Skin of body (tissue), 2 donors: ENCODE data around the gene RBM33. TPM values are rescaled to one million over a fixed set of nuclear protein-coding genes. Genes with fewer than 3 reads are reported as not detected.

ENCODE experiments used
- DNase-seq: peaks from one replicate; lab custom pipeline; 2025; lab: John Stamatoyannopoulos, UW
- total RNA-seq: library from RNA; depleted of rRNA; stranded (reverse); fragments of >200 nt; gene quantifications from one replicate; pipeline ENCODE4 v1.2.3, GENCODE V29; 2014

The RBM33 gene
- total RNA-seq, 1 donor from 2014 or later: 50.4 TPM

- no peak for DNase-seq
Measured at GRCh38 chr7:155793720-155794119, 149.3 kb downstream of the RBM33 start.

GRCh38 chr7:155794196-155794595 is 149.7 kb downstream of the RBM33 start:
- DNase-seq: no peak

- DNase-seq: no peak
Measured at GRCh38 chr7:155795401-155795800, 150.9 kb downstream of the RBM33 start.

- no peak for DNase-seq
Measured at GRCh38 chr7:155795951-155796350, 151.5 kb downstream of the RBM33 start.

DNA sequence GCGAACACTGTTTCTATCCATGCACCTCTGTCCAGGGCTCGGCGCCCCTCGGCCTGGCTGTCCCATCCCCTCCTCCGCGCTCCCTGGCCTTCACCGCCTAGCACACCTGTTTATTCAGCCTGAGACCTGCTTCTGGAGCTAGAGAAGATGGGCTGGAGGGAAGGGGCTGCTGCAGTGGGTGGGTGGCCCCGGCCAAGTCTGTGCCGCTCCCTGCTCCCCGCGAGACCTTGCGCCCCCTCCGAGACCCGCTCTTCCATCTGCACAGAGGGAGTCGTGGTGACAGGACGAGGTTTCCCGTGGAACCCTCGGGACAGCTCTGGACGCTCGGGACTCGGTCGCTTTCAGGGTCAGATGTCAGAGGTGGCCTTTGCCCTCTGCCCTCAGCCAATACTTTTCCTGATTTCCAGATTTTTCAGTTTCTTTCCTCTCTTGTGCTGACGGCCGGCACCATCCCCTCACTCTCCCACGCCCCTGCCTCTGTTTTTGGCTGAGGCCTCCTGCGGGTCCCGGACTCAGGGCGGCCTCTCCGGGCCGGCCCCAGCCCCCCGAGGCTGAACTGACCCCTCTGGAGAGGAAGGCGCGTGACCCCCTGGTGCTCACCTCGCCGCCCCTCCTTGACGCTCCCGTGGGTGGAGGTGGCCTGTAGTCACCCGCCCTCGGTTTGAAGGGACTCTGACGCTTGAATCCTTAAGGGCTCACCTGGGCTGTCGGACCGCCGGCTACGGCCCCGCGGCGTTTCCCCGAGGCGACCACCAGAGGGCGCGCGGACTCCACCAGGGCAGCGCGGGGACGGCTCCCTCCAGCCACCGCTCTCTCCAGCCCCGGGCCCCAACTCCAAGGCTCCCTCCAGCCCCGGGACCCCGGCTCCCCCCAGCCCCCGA is 152.2 kb downstream of the RBM33 start:
- DNase-seq: no peak

GRCh38 chr7:155797262-155798250 is 153.1 kb downstream of the RBM33 start:
- no peak for DNase-seq

GRCh38 chr7:155798673-155799439 is 154.4 kb downstream of the RBM33 start:
- no peak for DNase-seq

- no peak for DNase-seq
Measured at GRCh38 chr7:155799514-155799913, 155.1 kb downstream of the RBM33 start.

DNA sequence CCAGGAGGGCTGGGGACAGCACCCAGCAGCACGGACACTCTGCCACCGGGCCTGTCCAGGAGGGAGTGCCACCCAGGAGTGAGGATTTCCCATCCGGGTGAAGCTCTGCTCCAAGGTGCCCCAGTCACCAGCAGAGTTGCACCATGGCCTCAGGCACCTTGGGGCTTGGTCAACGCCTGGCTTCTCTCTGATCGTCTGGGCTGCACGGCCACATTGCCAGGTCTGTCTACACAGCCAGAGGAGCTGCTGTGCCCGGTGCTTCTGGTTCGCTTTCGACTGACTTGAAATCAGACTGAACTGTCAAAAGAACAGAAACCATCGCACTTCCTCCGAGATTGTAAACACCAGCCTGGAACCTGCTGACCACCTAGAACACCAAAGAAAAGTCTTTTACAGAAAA is 155.8 kb downstream of the RBM33 start:
- DNase-seq: no peak

GRCh38 chr7:155800741-155801267 is 156.3 kb downstream of the RBM33 start:
- DNase-seq: no peak

- DNase-seq: no peak
Measured at GRCh38 chr7:155802291-155802690, 157.8 kb downstream of the RBM33 start.

- no peak for DNase-seq
Measured at GRCh38 chr7:155802906-155803417, 158.5 kb downstream of the RBM33 start.

- DNase-seq: no peak
Measured at GRCh38 chr7:155803418-155804376, 159.2 kb downstream of the RBM33 start.

DNA sequence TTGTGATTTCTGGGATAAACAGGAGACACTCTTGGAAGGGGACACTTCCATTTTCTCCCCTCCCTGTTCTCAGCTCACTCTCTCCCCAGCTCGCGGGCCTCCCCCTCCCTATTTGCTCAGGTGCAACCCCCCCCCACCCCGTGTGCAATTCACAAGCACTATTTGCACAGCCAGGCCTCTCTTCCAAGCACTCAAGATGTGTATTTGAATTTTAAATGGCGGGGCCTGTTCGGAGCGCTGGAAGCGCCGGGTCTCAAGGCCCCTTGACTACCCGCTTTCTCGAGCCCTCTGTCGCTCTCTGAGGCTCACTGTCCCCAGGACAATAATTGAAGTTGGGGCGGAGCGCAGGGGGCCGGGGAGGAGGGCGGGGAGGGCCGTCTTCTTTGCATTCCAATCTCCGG is 160.0 kb downstream of the RBM33 start:
- no peak for DNase-seq

DNA sequence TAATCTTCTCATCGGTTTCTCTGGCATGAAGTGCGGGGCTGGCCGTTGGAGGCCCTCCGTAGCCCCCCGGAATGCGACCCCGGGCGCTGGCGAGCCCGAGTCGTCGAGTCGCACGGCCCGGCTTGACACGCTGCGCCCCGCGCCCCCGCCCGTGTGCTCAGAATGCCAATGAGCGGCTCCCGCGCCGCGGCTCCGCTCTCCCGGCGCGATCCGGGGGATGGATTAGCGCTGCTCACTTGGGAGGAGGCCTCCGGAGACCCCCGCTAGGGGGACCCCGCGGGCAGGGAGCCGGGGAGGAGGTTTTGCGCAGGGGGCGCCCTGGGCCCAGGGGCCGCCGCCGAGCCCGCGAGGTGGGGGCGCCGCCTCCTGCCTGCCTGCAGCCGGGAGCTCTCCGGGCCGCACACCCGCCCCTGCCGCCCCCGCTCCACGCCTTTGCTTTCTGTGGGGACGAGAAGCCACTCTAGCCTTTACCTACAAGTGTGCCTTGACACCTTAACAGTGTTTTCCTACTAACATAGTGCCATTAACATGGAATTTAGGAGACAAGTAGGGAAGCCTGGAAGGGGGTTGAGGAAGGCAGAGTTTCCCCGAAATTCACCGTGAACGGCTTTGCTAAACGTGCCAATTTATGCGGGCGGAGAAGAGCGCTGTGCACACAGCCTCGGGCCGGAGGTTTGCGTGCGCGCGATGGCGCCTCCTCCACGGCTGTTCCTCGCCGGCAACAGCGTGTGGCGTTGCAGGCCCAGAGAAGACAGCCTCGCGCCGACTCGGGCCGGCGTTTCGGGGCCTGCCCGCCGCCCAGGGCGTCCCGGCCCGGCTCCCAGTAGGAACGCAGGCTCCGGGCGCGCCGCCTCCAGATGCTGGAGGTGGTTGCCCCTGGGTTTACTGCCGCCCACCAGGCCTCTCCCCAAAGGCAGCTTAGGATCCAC is 160.7 kb downstream of the RBM33 start:
- DNase-seq: no peak

DNA sequence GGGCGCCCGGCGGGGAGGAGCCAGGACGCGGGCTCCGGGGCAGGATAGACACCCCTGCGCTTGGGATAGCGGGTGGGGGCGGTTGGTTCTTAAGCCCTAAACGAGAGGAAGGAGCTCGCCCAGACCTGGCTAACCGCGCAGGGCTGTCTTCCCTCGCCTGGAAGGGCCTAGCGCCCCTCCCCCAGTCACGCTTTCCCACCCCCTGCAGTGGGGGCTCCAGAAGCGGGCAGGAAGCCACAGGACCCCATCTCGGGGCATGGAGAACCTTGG is 161.3 kb downstream of the RBM33 start:
- no peak for DNase-seq

- DNase-seq: no peak
Measured at GRCh38 chr7:155806096-155806871, 161.8 kb downstream of the RBM33 start.

DNA sequence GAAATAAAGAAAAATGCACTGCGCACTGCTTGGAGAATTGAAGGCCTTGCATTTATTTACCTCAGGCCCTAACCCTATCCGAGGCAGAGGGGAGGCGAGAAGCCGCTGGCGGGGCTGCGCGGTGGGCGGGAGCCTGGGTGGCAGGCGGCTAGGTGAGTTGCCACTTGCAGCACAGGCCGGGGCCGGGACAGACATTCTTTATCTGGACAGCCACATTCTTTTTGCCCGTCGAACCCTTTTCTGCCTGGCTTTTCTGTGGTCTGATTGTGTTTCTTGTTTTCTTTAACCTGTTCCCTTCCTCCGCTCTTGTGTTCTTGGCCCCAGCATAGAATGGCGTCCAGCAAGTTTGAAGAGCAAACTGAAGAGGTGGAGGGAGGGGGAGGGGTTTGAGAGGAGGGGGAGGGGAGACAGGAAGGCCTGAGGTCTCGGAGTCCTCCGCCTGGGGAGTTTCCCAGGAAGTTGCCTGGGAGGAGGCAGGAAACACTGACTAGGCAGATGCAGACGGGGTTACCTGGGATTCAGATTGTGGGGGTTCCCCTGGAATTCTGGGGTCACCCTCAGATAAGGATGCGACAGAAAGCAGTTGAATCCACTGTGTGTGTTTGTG is 162.7 kb downstream of the RBM33 start:
- no peak for DNase-seq
